GM21786 (cell line): Measurements from ENCODE around the gene MTHFR.
"Not testable (repeated sequence)": the region's sequence is repeated elsewhere in the genome, so short reads cannot be mapped to it uniquely, and the experiment has no call there.

Source experiments
- ATAC-seq: cut with Tn5 transposase; IDR thresholded peaks from one replicate; pipeline ENCODE4 v1.9.1; 2021; ENCODE audit not compliant: unreplicated experiment

Gene MTHFR

DNA sequence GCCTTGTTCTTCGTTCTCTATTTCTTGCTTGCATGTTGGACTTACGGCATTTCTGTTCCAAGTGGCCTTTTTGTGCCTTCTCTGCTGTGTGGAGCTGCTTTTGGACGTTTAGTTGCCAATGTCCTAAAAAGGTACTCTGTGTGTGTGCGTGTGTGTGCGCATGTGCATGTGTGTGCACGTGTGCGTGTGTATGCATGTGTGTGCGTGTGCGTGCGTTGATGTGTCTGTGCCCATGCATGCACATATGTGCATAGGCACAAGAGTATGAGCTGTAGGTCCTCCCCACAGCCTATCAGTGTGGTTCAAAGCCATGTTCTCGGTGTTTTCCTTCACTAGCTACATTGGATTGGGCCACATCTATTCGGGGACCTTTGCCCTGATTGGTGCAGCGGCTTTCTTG is 28.1 kb upstream of the MTHFR start:
- ATAC-seq: no peak

DNA sequence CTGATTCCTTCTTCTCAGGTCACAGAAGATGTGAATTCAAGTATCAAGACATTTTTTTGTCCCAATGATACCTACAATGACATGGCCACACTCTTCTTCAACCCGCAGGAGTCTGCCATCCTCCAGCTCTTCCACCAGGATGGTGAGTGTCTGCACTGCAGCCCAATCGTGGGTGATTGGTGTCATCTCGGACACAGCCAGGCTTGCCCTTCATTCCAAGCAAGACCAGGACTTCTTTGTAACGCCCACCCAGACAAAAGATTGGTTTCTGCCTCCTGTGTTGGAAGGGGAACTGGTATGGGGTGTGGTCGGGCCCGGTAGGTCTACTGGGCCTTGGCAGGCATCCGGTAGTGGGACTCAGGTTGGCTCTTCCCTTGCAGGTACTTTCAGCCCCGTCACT is 27.7 kb upstream of the MTHFR start:
- no peak for ATAC-seq

DNA sequence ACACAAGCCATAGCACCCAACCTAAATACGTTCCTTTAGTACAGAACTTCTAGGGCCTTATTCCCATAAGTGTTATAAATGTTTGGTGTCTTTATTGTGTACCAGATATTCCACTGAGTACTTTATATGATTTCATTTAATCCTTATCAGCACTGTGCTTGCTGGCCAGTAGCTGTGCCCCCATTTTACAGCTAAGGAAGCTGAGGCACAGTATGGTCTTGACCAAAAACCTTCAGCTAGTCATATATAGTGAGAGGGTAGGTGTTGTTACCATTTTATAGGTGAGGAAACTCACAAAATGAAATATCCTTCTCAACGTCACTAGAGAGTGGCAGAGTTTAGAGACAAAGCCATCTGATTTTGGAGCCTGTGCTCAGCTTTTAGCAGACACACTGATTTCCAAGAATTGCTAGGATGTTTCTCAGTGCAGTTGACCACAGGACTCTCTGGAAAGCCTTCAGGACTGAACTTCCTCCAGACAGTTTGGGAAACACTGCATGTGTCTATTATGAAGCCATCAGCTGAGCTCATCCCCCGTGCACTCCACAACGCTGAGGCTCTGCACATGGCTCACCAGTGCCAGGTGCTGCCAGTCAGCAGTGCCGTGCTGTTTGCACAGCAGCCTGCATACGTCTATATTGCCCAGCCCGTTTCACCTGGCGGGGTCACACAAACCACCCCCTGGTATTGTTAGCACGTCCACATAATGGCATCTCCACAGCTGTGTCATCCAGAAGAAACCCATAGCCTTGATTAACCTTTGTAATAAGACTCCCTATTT is 26.4 kb upstream of the MTHFR start:
- ATAC-seq: no peak

- no peak for ATAC-seq
Measured at GRCh38 chr1:11828511-11828910, 22.7 kb upstream of the MTHFR start.

DNA sequence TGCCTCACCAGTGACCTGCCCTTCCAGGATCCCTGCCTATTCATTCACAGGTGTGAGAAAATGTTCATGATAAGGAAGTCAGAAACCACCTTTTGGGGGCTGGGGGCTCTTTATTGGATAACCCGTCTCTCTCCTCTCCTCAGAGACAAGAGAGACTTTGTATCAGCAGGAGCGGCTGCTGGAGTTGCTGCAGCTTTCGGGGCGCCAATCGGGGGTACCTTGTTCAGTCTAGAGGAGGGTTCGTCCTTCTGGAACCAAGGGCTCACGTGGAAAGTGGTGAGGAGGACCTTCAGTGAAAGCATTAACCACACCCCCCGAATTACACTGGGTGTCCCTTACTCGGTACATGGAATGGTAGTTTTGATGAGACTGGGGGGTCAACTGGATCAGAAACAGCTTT is 21.2 kb upstream of the MTHFR start:
- ATAC-seq: no peak

DNA sequence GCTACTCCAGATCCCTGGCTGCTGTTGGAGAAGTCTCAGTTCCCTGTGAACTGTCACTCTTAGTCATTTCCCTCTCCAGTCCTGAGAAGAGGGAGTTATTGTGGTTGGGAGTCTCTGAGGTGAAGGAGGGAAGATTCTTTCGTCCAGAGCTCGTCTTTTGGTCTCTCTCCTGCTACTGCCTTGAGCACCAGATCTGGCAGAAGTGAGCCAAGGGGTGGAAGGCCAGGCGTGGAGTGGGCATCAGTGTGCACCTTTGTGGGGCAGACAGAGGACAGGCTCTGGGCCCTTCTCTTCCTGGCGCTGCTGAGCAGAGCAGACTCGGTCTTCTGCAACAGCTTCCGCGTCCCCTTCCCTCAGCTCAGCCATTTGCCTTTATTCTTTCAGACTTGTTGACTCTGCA is 19.4 kb upstream of the MTHFR start:
- ATAC-seq: no peak

- ATAC-seq: no peak
Measured at GRCh38 chr1:11823366-11824137, 17.8 kb upstream of the MTHFR start.

DNA sequence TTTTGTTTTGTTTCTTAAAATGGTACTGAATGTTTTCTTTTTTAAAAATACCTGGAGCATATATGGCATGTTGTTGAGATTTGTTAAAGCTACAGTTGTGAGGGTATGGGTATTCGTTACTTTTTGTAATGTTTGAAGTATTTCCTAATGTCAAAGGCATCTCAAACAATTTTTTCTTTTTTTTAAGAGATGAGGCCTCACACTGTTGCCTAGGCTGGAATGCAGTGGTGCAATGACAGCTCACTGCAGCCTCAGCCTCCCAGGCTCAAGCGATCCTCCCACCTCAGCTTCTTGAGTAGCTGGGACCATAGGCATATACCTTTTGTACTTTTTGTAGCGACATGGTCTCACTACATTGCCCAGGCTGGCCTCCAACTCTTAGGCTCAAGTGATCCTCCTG is 16.3 kb upstream of the MTHFR start:
- no peak for ATAC-seq

- ATAC-seq: no peak
Measured at GRCh38 chr1:11817192-11817591, 11.4 kb upstream of the MTHFR start.

DNA sequence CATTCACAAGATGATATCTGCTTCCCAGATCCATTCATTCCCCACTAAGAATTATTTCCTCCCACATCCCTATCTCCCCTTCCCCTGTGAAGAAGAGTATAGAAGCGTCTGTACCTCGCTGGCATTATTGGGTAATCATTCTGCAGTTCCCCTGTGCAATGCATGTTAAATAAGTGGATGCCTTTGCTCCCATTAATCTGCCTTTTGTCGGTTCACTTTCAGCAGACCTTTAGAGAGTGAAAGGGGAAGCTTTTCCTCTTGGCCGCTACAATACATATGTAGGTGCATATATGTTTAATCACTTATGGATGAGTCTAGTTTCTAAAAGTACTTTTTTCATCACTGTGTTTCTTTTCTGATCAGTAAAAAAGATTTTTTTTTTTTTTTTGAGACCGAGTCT is 7.3 kb upstream of the MTHFR start:
- no peak for ATAC-seq

- no peak for ATAC-seq
Measured at GRCh38 chr1:11807133-11807532, 1.4 kb upstream of the MTHFR start.

DNA sequence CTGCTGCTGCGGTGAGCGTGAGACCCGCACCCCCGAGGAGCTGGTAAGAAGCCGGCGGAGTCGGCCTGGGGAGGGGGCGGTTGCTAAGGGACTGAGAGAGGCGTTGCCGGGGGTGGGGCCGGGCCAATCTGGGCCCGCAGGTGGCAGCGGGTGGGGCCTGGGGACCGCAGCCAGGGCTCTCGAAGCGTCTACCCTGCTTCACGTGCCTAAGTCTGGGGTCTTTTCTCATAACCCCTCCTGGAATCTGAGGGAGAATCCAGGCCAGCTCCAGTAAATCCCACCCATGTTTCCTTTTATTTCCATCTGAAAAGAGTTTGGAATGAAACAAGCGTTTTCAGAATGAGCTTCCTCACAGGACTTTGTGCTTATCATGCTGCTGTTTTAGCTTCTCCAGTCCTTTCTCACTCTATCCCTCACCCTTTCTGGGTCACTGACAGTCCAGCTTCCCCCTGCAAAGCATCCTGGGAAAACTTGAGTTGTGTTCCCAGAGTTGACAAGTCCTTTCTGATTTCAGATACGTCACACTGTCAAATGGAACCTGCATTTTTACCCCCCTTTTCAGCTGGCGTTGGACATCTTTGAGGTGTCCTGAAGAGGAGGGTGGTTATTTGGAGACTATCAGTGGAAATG is 658 bp upstream of the MTHFR start:
- ATAC-seq: peak; percentile 23

DNA sequence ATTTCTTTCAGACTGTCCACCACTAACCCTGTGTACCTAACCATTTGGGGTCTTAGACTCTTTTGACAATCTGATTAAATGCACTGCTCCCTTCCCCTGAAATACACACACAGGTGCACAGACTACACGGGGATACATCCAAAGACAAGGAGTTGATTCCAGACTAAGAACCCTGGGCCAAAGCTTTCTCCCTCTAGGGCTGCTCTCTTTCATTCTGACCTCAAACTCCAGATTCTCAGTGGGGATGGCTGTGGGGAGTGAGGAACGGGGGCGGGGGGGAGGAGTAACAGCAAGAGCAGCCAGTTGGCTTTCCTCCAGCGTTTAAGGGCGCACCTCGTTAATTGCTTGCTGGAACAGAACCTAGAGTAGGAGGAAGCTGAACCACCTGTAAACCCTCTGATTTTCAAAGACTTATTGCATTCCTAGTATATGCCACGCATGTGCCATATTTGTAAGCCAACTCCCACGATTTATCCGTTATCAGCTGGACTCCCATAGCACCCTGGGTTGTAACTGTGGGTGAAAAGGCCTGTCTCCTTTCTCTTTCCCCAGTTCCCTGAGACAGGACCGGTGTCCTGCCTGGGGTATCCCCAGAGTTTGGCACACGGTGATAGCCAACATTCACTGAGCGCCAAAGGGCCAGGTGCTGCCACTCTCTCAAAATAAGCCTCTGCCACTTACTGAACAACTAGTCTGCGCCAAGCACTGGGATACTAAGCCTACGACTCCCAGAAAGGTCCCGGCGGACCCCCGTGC is 920 bp downstream of the MTHFR start:
- no peak for ATAC-seq

DNA sequence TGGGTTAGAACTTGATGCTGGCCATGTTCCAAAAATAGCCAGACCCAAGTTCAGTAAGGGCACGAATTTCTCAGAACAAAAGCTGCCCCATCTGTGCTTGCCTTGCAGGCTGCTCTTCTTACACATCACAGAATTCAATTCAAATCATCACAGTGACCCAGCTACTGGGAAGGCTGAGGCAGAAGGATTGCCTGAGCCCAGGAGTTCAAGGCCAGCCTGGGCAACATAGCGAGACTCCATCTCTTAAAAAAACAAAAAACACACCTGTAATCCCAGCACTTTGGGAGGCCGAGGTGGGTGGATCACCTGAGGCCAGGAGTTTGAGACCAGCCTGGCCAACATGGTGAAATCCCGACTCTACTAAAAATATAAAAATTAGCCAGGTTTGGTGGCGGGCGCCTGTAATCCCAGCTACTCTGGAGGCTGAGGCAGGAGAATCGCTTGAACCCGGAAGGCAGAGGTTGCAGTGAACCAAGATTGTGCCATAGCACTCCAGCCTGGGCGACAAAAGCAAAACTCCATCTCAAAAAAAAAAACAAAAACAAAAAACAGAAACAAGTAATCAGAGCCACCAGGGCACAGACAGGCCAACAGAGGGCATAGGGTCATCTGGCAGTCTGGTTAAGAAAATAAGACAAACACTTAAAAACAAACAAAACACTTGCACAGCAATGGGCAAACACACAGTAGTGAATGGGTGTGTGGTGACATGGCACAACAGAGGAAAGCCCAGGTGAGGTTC is 1.7 kb downstream of the MTHFR start:
- ATAC-seq: not testable (repeated sequence)

DNA sequence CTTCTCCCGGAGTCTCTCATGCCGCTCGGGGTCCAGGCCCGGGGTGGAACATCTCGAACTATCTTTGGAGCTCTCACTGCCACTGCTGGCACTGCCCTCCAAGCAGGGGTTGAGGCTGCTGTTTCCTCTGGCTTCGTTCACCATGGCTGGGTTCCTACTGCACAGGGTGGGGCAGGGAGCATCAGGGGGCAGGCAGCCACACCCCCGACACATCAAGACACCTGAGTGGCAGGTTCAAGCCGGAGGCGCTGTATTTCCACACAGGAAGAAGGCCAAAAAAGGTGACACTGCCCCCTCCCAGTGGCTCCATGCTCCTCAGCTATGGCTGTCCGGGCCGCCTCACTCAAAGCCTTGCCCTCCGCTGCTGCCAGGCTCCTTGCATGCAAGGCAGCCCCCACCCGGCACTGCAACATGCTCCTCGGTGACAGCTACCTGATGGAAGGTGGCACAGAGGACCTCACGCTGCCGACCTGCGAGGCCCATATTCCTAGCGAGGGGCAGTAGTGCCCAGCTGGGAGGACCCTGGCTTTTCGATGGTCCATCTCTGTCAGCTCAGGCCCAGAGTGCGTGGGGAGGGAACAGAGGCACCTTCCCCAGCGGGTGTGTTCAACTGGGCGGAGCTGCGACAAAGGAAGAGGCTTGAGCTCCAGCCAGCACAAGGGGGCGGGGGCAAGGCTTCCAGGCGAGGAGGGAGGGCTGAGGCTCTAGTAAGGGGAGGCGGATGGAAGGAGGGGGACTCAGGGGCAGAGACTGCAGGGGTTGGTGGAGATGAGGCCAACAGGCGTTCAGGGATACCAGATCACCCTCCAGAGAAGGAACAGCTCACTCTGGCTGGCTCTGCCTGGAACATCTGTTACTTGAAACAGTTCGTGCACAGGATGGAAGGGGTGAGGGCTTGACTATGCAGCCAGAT is 2.5 kb downstream of the MTHFR start:
- no peak for ATAC-seq

GRCh38 chr1:11802616-11802972 is 3.2 kb downstream of the MTHFR start:
- ATAC-seq: no peak

GRCh38 chr1:11800756-11801433 is 4.9 kb downstream of the MTHFR start:
- no peak for ATAC-seq

DNA sequence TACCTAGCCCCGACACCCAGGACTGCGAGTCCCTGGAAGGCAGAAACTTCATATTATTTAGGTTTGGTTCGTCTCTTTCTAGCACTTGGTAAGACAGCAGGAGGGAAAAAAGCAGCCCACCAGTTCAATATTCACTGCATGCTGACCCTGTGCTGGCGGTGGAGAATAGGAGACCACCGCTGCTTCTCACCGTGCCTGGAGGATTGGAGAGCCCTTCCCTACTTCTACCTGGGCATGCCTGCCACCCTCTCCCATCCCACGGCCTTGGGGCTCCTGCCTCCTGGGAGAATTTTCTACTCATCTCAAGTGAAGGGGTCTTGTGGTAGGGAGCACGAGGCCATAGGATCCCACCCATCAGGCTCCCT is 5.4 kb downstream of the MTHFR start:
- no peak for ATAC-seq

- no peak for ATAC-seq
Measured at GRCh38 chr1:11799896-11800295, 5.9 kb downstream of the MTHFR start.
